Measurements from ENCODE around the gene SCARB1. TPM values are rescaled to one million over a fixed set of nuclear protein-coding genes. Genes with fewer than 3 reads are reported as not detected.

Gene SCARB1
- total and polyA plus RNA-seq, 2 of the 13 experiments (the other 11 are each of a cell fraction or from before 2014, with no cell fraction given), result 63.4 to 160 TPM

DNA sequence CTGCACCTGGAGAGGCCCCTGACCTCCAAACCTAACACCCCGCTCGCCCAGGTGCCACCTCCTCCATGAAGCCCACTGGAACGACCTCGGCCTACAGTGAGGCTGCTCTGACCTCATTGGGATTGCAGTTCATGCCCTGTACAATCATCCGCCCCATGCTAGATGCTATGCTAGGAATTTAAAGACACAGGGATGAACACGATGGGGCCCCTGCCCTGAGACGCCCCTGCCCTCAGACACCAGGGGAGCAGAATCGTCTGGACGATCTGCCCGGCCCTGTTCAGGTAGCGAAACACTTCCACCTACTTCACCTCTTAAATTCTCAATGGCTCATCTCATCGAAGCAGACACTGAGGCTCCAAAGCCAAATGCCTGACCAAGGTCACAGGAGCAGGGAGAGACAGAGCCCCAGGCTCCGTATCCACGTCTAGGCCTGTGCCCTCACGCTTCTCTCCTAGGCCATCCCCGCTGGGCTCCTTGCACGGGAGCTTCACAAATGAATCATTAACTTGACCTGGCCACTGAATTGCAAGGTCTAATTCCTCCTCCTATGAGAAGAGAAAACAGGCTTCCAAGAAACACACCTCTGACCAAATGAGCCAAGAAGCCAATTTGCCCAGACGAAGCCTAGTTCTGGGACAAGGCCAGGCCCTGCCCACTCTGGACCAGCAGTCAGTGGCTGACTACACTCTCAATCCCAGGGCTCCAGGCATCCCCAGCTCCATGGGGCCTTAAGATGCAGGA, 35.2 kb downstream of the SCARB1 start (continued):
- TF ChIP-seq YEATS4 (CRISPR knock-in tag; IDR thresholded peaks at IDR 0.05; ENCODE audit: borderline replicate concordance) (no peak), ZNF251 (CRISPR knock-in tag; IDR thresholded peaks at IDR 0.05) (no peak), REXO4 (CRISPR knock-in tag; IDR thresholded peaks at IDR 0.05; ENCODE audit: borderline replicate concordance) (no peak), ELF4 (CRISPR knock-in tag; IDR thresholded peaks at IDR 0.05; ENCODE audit: borderline replicate concordance) (no peak), ZBTB1 (CRISPR knock-in tag; IDR thresholded peaks at IDR 0.05; ENCODE audit: borderline replicate concordance) (no peak), HNRNPH1 (optimal IDR thresholded peaks at IDR 0.05; ENCODE audit: low read depth, low read length) (no peak), ZNF160 (CRISPR knock-in tag; IDR thresholded peaks at IDR 0.05) (no peak), ZC3H4 (CRISPR knock-in tag; IDR thresholded peaks at IDR 0.05; ENCODE audit: borderline replicate concordance) (no peak), ZNF382 (CRISPR knock-in tag; IDR thresholded peaks at IDR 0.05; ENCODE audit: borderline replicate concordance) (no peak), SRF (IDR thresholded peaks at IDR 0.05; ENCODE audit: low read depth, low read length) (no peak), ZNF331 (CRISPR knock-in tag; IDR thresholded peaks at IDR 0.05) (no peak; the same call in 1 of the 2 replicates), SALL1 (CRISPR knock-in tag; IDR thresholded peaks at IDR 0.05) (peak; percentile 75), ISL2 (CRISPR knock-in tag; IDR thresholded peaks at IDR 0.05) (peak; percentile 59; the same call in 1 of the 2 replicates), RBAK (CRISPR knock-in tag; IDR thresholded peaks at IDR 0.05) (no peak), POLR2A (IDR thresholded peaks at IDR 0.05; ENCODE audit: insufficient read depth in 1 of 2, low read depth in 2 of 2, low read length in 2 of 2) (peak; percentile 60 to 88), SRSF1 (optimal IDR thresholded peaks at IDR 0.05; ENCODE audit: low read depth, low read length) (no peak), ZNF841 (CRISPR knock-in tag; IDR thresholded peaks at IDR 0.05; ENCODE audit: borderline replicate concordance) (no peak), TSC22D2 (CRISPR knock-in tag; IDR thresholded peaks at IDR 0.05; ENCODE audit: borderline replicate concordance) (no peak)
- TF ChIP-seq, protein P1, sequence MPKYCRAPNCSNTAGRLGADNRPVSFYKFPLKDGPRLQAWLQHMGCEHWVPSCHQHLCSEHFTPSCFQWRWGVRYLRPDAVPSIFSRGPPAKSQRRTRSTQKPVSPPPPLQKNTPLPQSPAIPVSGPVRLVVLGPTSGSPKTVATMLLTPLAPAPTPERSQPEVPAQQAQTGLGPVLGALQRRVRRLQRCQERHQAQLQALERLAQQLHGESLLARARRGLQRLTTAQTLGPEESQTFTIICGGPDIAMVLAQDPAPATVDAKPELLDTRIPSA (CRISPR knock-in tag; IDR thresholded peaks at IDR 0.05; ENCODE audit: borderline replicate concordance), result 0 out of 2 replicates have a peak, but pooled peaks have one; percentile 21
- TF ChIP-seq, protein P2, sequence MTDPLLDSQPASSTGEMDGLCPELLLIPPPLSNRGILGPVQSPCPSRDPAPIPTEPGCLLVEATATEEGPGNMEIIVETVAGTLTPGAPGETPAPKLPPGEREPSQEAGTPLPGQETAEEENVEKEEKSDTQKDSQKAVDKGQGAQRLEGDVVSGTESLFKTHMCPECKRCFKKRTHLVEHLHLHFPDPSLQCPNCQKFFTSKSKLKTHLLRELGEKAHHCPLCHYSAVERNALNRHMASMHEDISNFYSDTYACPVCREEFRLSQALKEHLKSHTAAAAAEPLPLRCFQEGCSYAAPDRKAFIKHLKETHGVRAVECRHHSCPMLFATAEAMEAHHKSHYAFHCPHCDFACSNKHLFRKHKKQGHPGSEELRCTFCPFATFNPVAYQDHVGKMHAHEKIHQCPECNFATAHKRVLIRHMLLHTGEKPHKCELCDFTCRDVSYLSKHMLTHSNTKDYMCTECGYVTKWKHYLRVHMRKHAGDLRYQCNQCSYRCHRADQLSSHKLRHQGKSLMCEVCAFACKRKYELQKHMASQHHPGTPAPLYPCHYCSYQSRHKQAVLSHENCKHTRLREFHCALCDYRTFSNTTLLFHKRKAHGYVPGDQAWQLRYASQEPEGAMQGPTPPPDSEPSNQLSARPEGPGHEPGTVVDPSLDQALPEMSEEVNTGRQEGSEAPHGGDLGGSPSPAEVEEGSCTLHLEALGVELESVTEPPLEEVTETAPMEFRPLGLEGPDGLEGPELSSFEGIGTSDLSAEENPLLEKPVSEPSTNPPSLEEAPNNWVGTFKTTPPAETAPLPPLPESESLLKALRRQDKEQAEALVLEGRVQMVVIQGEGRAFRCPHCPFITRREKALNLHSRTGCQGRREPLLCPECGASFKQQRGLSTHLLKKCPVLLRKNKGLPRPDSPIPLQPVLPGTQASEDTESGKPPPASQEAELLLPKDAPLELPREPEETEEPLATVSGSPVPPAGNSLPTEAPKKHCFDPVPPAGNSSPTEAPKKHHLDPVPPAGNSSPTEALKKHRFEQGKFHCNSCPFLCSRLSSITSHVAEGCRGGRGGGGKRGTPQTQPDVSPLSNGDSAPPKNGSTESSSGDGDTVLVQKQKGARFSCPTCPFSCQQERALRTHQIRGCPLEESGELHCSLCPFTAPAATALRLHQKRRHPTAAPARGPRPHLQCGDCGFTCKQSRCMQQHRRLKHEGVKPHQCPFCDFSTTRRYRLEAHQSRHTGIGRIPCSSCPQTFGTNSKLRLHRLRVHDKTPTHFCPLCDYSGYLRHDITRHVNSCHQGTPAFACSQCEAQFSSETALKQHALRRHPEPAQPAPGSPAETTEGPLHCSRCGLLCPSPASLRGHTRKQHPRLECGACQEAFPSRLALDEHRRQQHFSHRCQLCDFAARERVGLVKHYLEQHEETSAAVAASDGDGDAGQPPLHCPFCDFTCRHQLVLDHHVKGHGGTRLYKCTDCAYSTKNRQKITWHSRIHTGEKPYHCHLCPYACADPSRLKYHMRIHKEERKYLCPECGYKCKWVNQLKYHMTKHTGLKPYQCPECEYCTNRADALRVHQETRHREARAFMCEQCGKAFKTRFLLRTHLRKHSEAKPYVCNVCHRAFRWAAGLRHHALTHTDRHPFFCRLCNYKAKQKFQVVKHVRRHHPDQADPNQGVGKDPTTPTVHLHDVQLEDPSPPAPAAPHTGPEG (CRISPR knock-in tag; IDR thresholded peaks at IDR 0.05), result no peak
- TF ChIP-seq, protein P3, sequence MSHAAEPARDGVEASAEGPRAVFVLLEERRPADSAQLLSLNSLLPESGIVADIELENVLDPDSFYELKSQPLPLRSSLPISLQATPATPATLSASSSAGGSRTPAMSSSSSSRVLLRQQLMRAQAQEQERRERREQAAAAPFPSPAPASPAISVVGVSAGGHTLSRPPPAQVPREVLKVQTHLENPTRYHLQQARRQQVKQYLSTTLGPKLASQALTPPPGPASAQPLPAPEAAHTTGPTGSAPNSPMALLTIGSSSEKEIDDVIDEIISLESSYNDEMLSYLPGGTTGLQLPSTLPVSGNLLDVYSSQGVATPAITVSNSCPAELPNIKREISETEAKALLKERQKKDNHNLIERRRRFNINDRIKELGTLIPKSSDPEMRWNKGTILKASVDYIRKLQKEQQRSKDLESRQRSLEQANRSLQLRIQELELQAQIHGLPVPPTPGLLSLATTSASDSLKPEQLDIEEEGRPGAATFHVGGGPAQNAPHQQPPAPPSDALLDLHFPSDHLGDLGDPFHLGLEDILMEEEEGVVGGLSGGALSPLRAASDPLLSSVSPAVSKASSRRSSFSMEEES (CRISPR knock-in tag; IDR thresholded peaks at IDR 0.05), result no peak
